Measurements from ENCODE around the gene ABL1. TPM values are rescaled to one million over a fixed set of nuclear protein-coding genes. Genes with fewer than 3 reads are reported as not detected.

ABL1 gene
- total and polyA plus RNA-seq, 7 donors = 15.5 to 41.0 (median 31.2) TPM

GRCh38 chr9:130930804-130931349, 95.8 kb downstream of the ABL1 start:
- no peak overlapping the region for H3K27ac ChIP-seq
- no peaks in the 10 kb centered on the region for H3K4me1 ChIP-seq
- no peak for ATAC-seq
- TF ChIP-seq, protein P1, sequence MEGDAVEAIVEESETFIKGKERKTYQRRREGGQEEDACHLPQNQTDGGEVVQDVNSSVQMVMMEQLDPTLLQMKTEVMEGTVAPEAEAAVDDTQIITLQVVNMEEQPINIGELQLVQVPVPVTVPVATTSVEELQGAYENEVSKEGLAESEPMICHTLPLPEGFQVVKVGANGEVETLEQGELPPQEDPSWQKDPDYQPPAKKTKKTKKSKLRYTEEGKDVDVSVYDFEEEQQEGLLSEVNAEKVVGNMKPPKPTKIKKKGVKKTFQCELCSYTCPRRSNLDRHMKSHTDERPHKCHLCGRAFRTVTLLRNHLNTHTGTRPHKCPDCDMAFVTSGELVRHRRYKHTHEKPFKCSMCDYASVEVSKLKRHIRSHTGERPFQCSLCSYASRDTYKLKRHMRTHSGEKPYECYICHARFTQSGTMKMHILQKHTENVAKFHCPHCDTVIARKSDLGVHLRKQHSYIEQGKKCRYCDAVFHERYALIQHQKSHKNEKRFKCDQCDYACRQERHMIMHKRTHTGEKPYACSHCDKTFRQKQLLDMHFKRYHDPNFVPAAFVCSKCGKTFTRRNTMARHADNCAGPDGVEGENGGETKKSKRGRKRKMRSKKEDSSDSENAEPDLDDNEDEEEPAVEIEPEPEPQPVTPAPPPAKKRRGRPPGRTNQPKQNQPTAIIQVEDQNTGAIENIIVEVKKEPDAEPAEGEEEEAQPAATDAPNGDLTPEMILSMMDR (IDR thresholded peaks at IDR 0.05) = no peak
- H3K36me3 ChIP-seq (ENCODE audit: insufficient read depth in 1 of 2, low read depth in 1 of 2) = no peaks in the 10 kb centered on the region
- peaks cover 0 to 54% (median 25%) of the 10 kb centered on the region in 3 donors for H3K27me3 ChIP-seq (ENCODE audit: insufficient read depth in 3 of 3, low read length in 2 of 3)
- WGBS, 3 donors = 83 to 90% (median 85%) methylated on average over 15 of the region's 15 CpGs
- H3K4me3 ChIP-seq = no peak overlapping the region
- intact Hi-C loops (cut with DNase I) = no loop called here
- DNase-seq = no peak
- H3K9me3 ChIP-seq = no peaks in the 10 kb centered on the region

- Histone ChIP-seq H3K4me1 (no peaks in the 10 kb centered on the region), H3K27me3 (ENCODE audit: insufficient read depth in 3 of 3, low read length in 2 of 3) (peaks cover 0 to 62% (median 30%) of the 10 kb centered on the region in 3 donors), H3K9me3 (no peaks in the 10 kb centered on the region), H3K4me3 (no peak overlapping the region), H3K27ac (no peak overlapping the region), H3K36me3 (ENCODE audit: insufficient read depth in 1 of 2, low read depth in 1 of 2) (no peaks in the 10 kb centered on the region)
- ATAC-seq (no peak), DNase-seq (peak in 1 of 2 donors; percentile 39)
- TF ChIP-seq, protein P1 (IDR thresholded peaks at IDR 0.05) = no peak
- intact Hi-C loops (cut with DNase I) = no loop called here
- WGBS, 3 donors = 46 to 55% (median 52%) methylated on average over 20 of the region's 20 CpGs
These were observed 96.6 kb downstream of the ABL1 start for GRCh38 chr9:130931508-130932254.

GRCh38 chr9:130932255-130933079, 97.4 kb downstream of the ABL1 start:
- DNase-seq (peak in 1 of 2 donors; percentile 49), ATAC-seq (no peak)
- no peaks in the 10 kb centered on the region for H3K9me3 ChIP-seq
- 50 to 51% (median 51%) methylated on average over 21 of the region's 21 CpGs for WGBS, 3 donors
- H3K4me3 ChIP-seq = no peak overlapping the region
- peaks cover 0 to 70% (median 34%) of the 10 kb centered on the region in 3 donors for H3K27me3 ChIP-seq (ENCODE audit: insufficient read depth in 3 of 3, low read length in 2 of 3)
- TF ChIP-seq, protein P1 (IDR thresholded peaks at IDR 0.05) = no peak
- no peaks in the 10 kb centered on the region for H3K36me3 ChIP-seq (ENCODE audit: insufficient read depth in 1 of 2, low read depth in 1 of 2)
- no peaks in the 10 kb centered on the region for H3K4me1 ChIP-seq
- H3K27ac ChIP-seq = no peak overlapping the region
- intact Hi-C loops (cut with DNase I) = no loop called here

DNA sequence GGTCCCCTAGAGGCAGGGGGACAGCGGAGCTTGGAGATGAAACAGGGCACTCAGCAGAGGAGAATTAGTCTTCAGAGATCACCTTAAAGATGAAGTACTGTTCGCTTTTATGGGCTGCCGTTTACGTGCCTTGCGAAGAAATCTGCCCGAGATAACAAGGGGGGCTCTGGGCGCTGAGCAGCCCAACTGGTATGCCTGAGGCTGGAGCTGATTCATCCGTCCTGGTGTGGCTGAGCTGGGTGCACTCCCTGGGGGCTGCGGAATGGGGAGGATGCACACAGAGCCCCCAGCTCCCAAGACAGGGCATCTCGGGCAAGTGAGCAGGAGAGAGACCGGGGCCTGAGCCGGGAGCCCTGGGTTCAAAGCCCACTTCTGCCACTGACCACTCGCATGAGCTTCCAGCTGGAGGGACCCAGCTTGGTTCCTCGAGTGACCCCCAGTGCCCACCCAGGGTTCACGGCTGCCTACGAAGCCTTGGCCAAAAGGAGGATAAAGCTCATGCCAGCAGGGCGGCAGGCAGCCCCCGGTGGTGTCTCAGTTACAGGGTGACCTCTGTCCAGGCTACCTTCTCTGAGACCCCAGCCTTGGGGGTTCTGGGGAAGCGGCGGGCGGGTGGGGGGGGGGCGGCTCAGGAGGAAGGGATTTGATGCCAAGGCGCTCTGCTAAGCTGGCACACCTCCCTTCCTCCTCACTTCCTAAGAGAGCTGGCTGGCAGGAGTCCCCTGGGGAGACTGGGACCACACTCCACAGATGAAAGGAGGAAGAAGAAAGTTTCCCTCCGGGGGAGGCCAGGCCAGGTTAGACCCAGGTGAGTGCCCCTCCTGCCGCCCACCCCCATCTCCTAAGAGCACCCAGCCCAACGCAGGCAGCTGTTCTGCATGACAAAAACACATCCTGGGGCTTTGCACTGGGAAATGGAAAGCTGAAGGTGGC, 98.3 kb downstream of the ABL1 start:
- TF ChIP-seq, protein P1 (IDR thresholded peaks at IDR 0.05) = no peak
- ATAC-seq = no peak
- H3K27me3 ChIP-seq (ENCODE audit: insufficient read depth in 3 of 3, low read length in 2 of 3) = peaks cover 0 to 79% (median 42%) of the 10 kb centered on the region in 3 donors
- H3K9me3 ChIP-seq = no peaks in the 10 kb centered on the region
- 24 to 28% (median 26%) methylated on average over 25 to 26 of the region's 26 CpGs for WGBS, 3 donors
- H3K36me3 ChIP-seq (ENCODE audit: insufficient read depth in 1 of 2, low read depth in 1 of 2) = no peaks in the 10 kb centered on the region
- H3K4me1 ChIP-seq = peaks cover 3% of the 10 kb centered on the region
- peak in 1 of 2 donors; percentile 49 for DNase-seq
- H3K4me3 ChIP-seq = no peak overlapping the region
- no peak overlapping the region for H3K27ac ChIP-seq
- intact Hi-C loops (cut with DNase I) = no loop called here
